Measurements from ENCODE around the gene DNAJB9.
A peak's percentile ranks its signal among the peaks of the same experiment; 100 is the strongest.

Gene DNAJB9

DNA sequence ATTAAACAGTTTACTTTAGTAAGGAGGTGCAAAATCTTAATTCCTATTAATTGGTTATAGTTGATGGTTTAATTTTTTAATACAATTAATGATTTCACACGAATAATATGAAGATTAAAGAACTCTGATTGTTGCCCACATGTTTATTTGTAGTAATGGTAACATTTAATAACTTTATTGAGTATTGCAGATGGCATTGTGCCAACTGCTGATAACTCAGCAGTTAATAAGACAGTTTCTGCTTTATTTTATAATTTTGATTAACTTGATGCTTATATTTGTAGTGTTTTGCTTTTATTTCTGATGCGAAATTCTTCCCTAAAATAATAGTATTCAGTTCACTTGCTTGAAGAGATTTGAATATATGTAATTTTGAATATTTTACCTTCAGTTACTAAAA lies 2.8 kb downstream of the DNAJB9 start:
- H3K27me3 ChIP-seq (ENCODE audit: low read length) = no peaks in the 10 kb centered on the region
- H3K9ac ChIP-seq (ENCODE audit: low read length) = no peak overlapping the region
- H3K4me2 ChIP-seq (ENCODE audit: low read depth, low read length, poor library complexity, severe bottlenecking) = peak overlapping the region; percentile 92
- H2AFZ ChIP-seq (ENCODE audit: low read depth, low read length, severe bottlenecking) = no peak overlapping the region
- H3K27ac ChIP-seq (ENCODE audit: low read depth, low read length) = no peak overlapping the region
- H3K79me2 ChIP-seq (ENCODE audit: insufficient read depth, low read length) = peaks cover 49% of the 10 kb centered on the region
- no peak for TF ChIP-seq EZH2phosphoT487 (conservative IDR thresholded peaks at IDR 0.05; ENCODE audit: low read length)
- TF ChIP-seq, protein P1, sequence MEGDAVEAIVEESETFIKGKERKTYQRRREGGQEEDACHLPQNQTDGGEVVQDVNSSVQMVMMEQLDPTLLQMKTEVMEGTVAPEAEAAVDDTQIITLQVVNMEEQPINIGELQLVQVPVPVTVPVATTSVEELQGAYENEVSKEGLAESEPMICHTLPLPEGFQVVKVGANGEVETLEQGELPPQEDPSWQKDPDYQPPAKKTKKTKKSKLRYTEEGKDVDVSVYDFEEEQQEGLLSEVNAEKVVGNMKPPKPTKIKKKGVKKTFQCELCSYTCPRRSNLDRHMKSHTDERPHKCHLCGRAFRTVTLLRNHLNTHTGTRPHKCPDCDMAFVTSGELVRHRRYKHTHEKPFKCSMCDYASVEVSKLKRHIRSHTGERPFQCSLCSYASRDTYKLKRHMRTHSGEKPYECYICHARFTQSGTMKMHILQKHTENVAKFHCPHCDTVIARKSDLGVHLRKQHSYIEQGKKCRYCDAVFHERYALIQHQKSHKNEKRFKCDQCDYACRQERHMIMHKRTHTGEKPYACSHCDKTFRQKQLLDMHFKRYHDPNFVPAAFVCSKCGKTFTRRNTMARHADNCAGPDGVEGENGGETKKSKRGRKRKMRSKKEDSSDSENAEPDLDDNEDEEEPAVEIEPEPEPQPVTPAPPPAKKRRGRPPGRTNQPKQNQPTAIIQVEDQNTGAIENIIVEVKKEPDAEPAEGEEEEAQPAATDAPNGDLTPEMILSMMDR (IDR thresholded peaks at IDR 0.05; ENCODE audit: insufficient read depth, low read length, poor library complexity, severe bottlenecking) = no peak
- H4K20me1 ChIP-seq (ENCODE audit: low read depth, low read length) = no peaks in the 10 kb centered on the region
- H3F3A ChIP-seq (ENCODE audit: insufficient read depth) = 0 out of 2 replicates have a peak, but pooled peaks cover 3% of the 10 kb centered on the region
- no peaks in the 10 kb centered on the region for H3K9me2 ChIP-seq (replicated peaks; ENCODE audit: insufficient read depth, low read length)
- no peaks in the 10 kb centered on the region for H3K9me3 ChIP-seq (ENCODE audit: insufficient read depth, low read length)
- peaks cover 28% of the 10 kb centered on the region; the same call in 1 of the 2 replicates for H3K36me3 ChIP-seq (ENCODE audit: low read length)
- no peak overlapping the region for H3K4me3 ChIP-seq (ENCODE audit: insufficient read depth, low read length, poor library complexity, severe bottlenecking)

- Histone ChIP-seq H3K4me3 (ENCODE audit: insufficient read depth, low read length, poor library complexity, severe bottlenecking) (no peak overlapping the region), H4K20me1 (ENCODE audit: low read depth, low read length) (no peaks in the 10 kb centered on the region), H3K79me2 (ENCODE audit: insufficient read depth, low read length) (peaks cover 30% of the 10 kb centered on the region), H2AFZ (ENCODE audit: low read depth, low read length, severe bottlenecking) (no peak overlapping the region), H3K27ac (ENCODE audit: low read depth, low read length) (no peak overlapping the region), H3K36me3 (ENCODE audit: low read length) (peaks cover 28% of the 10 kb centered on the region; the same call in 1 of the 2 replicates), H3K9me2 (replicated peaks; ENCODE audit: insufficient read depth, low read length) (no peaks in the 10 kb centered on the region), H3K27me3 (ENCODE audit: low read length) (no peaks in the 10 kb centered on the region), H3K9me3 (ENCODE audit: insufficient read depth, low read length) (peaks cover 18% of the 10 kb centered on the region; the same call in 1 of the 2 replicates), H3K9ac (ENCODE audit: low read length) (no peak overlapping the region), H3F3A (ENCODE audit: insufficient read depth) (no peaks in the 10 kb centered on the region), H3K4me2 (ENCODE audit: low read depth, low read length, poor library complexity, severe bottlenecking) (no peak overlapping the region)
- TF ChIP-seq, protein P1 (IDR thresholded peaks at IDR 0.05; ENCODE audit: insufficient read depth, low read length, poor library complexity, severe bottlenecking) = no peak
- TF ChIP-seq EZH2phosphoT487 (conservative IDR thresholded peaks at IDR 0.05; ENCODE audit: low read length) = no peak
Observed at GRCh38 chr7:108575156-108575555, 5.5 kb downstream of the DNAJB9 start.

DNA sequence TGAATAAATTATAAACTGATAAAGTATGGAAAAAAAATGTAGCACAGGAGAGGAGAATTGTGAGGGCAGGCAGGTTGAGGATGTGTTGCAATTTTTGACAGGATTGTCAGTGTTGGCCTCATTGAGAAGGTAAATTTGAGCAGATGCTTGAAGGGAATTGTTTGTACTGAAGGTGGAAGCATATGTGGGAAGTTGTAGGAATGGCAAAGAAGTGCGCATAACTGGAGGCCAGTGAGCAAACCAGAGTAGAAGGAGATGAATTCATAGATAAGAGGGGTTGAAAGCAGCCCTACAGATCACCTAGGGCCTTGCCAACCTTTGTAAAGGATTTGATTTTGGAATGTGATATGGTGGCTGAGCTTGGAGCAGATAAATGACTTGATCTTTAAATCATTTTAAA lies 6.4 kb downstream of the DNAJB9 start:
- Histone ChIP-seq H3F3A (ENCODE audit: insufficient read depth) (no peaks in the 10 kb centered on the region), H3K4me3 (ENCODE audit: insufficient read depth, low read length, poor library complexity, severe bottlenecking) (no peak overlapping the region), H3K27ac (ENCODE audit: low read depth, low read length) (no peak overlapping the region), H3K36me3 (ENCODE audit: low read length) (peaks cover 28% of the 10 kb centered on the region; the same call in 1 of the 2 replicates), H3K9ac (ENCODE audit: low read length) (no peak overlapping the region), H4K20me1 (ENCODE audit: low read depth, low read length) (no peaks in the 10 kb centered on the region), H3K27me3 (ENCODE audit: low read length) (no peaks in the 10 kb centered on the region), H3K9me2 (replicated peaks; ENCODE audit: insufficient read depth, low read length) (no peaks in the 10 kb centered on the region), H3K9me3 (ENCODE audit: insufficient read depth, low read length) (peaks cover 21% of the 10 kb centered on the region; the same call in 1 of the 2 replicates), H3K4me2 (ENCODE audit: low read depth, low read length, poor library complexity, severe bottlenecking) (no peak overlapping the region), H2AFZ (ENCODE audit: low read depth, low read length, severe bottlenecking) (no peak overlapping the region), H3K79me2 (ENCODE audit: insufficient read depth, low read length) (peaks cover 20% of the 10 kb centered on the region)
- TF ChIP-seq, protein P1 (IDR thresholded peaks at IDR 0.05; ENCODE audit: insufficient read depth, low read length, poor library complexity, severe bottlenecking) = no peak
- TF ChIP-seq EZH2phosphoT487 (conservative IDR thresholded peaks at IDR 0.05; ENCODE audit: low read length) = no peak

All from SU-DHL-6 (cell line).